ENCODE results near the gene QDPR.
A peak's percentile ranks its signal among the peaks of the same experiment; 100 is the strongest.

QDPR gene

GRCh38 chr4:17517664-17518063 lies 5.8 kb upstream of the QDPR start:
- no peak overlapping the region for H3K27ac ChIP-seq
- no peaks in the 10 kb centered on the region for H3K9me3 ChIP-seq (ENCODE audit: low read depth, low read length)
- H3K9ac ChIP-seq (ENCODE audit: insufficient read length), result no peak overlapping the region
- TF ChIP-seq EZH2 (IDR thresholded peaks at IDR 0.05), result no peak
- no peak for TF ChIP-seq FOXP2 (optimal IDR thresholded peaks at IDR 0.05; ENCODE audit: control extremely low read depth, extremely low read length, insufficient read depth)
- no peak for TF ChIP-seq POLR2AphosphoS5 (IDR thresholded peaks at IDR 0.05; ENCODE audit: borderline replicate concordance, low read depth, low read length)
- DNase-seq (ENCODE audit: low read depth, low spot score), result no peak
- H3K36me3 ChIP-seq (ENCODE audit: insufficient read depth, low read length), result no peaks in the 10 kb centered on the region
- no peak overlapping the region for H3K4me3 ChIP-seq

GRCh38 chr4:17516980-17517379 lies 5.1 kb upstream of the QDPR start:
- H3K27ac ChIP-seq, result no peak overlapping the region
- DNase-seq (ENCODE audit: low read depth, low spot score), result no peak
- TF ChIP-seq FOXP2 (optimal IDR thresholded peaks at IDR 0.05; ENCODE audit: control extremely low read depth, extremely low read length, insufficient read depth), result no peak
- no peak for TF ChIP-seq POLR2AphosphoS5 (IDR thresholded peaks at IDR 0.05; ENCODE audit: borderline replicate concordance, low read depth, low read length)
- no peak for TF ChIP-seq EZH2 (IDR thresholded peaks at IDR 0.05)
- no peak overlapping the region for H3K4me3 ChIP-seq
- no peak overlapping the region for H3K9ac ChIP-seq (ENCODE audit: insufficient read length)
- no peaks in the 10 kb centered on the region for H3K36me3 ChIP-seq (ENCODE audit: insufficient read depth, low read length)
- no peaks in the 10 kb centered on the region for H3K9me3 ChIP-seq (ENCODE audit: low read depth, low read length)

- Histone ChIP-seq H3K36me3 (ENCODE audit: insufficient read depth, low read length) (no peaks in the 10 kb centered on the region), H3K9me3 (ENCODE audit: low read depth, low read length) (no peaks in the 10 kb centered on the region), H3K9ac (ENCODE audit: insufficient read length) (no peak overlapping the region), H3K4me3 (no peak overlapping the region), H3K27ac (no peak overlapping the region)
- DNase-seq (ENCODE audit: low read depth, low spot score), result no peak
- no peak for TF ChIP-seq FOXP2 (optimal IDR thresholded peaks at IDR 0.05; ENCODE audit: control extremely low read depth, extremely low read length, insufficient read depth)
- no peak for TF ChIP-seq POLR2AphosphoS5 (IDR thresholded peaks at IDR 0.05; ENCODE audit: borderline replicate concordance, low read depth, low read length)
- no peak for TF ChIP-seq EZH2 (IDR thresholded peaks at IDR 0.05)
These were observed 3.8 kb upstream of the QDPR start for GRCh38 chr4:17515445-17516407.

GRCh38 chr4:17514865-17515264 lies 3.0 kb upstream of the QDPR start, which contains the start of gene CLRN2:
Gene CLRN2, plus strand, starts transcription at chr4:17515165. Its CDS starts 102 bp downstream, at chr4:17515267.
- H3K9me3 ChIP-seq (ENCODE audit: low read depth, low read length), result no peaks in the 10 kb centered on the region
- no peak within 1 kb of the TSS for H3K9ac ChIP-seq (ENCODE audit: insufficient read length)
- H3K27ac ChIP-seq, result no peak within 1 kb of the TSS
- H3K4me3 ChIP-seq, result no peak within 1 kb of the TSS
- H3K36me3 ChIP-seq (ENCODE audit: insufficient read depth, low read length), result no peaks in the 10 kb centered on the region
- TF ChIP-seq POLR2AphosphoS5 (IDR thresholded peaks at IDR 0.05; ENCODE audit: borderline replicate concordance, low read depth, low read length) (no peak), FOXP2 (optimal IDR thresholded peaks at IDR 0.05; ENCODE audit: control extremely low read depth, extremely low read length, insufficient read depth) (no peak), EZH2 (IDR thresholded peaks at IDR 0.05) (no peak)
- no peak for DNase-seq (ENCODE audit: low read depth, low spot score)

GRCh38 chr4:17512973-17513665 lies 1.2 kb upstream of the QDPR start:
- Histone ChIP-seq H3K36me3 (ENCODE audit: insufficient read depth, low read length) (no peaks in the 10 kb centered on the region), H3K4me3 (no peak overlapping the region), H3K9me3 (ENCODE audit: low read depth, low read length) (no peaks in the 10 kb centered on the region), H3K27ac (no peak overlapping the region), H3K9ac (ENCODE audit: insufficient read length) (no peak overlapping the region)
- no peak for DNase-seq (ENCODE audit: low read depth, low spot score)
- TF ChIP-seq FOXP2 (optimal IDR thresholded peaks at IDR 0.05; ENCODE audit: control extremely low read depth, extremely low read length, insufficient read depth), result no peak
- no peak for TF ChIP-seq POLR2AphosphoS5 (IDR thresholded peaks at IDR 0.05; ENCODE audit: borderline replicate concordance, low read depth, low read length)
- no peak for TF ChIP-seq EZH2 (IDR thresholded peaks at IDR 0.05)

GRCh38 chr4:17511509-17511949 lies 361 bp downstream of the QDPR start:
- no peak overlapping the region for H3K27ac ChIP-seq
- H3K9ac ChIP-seq (ENCODE audit: insufficient read length), result peak overlapping the region; percentile 72
- no peaks in the 10 kb centered on the region for H3K36me3 ChIP-seq (ENCODE audit: insufficient read depth, low read length)
- DNase-seq (ENCODE audit: low read depth, low spot score), result no peak
- peak overlapping the region; percentile 80 for H3K4me3 ChIP-seq
- no peaks in the 10 kb centered on the region for H3K9me3 ChIP-seq (ENCODE audit: low read depth, low read length)
- no peak for TF ChIP-seq POLR2AphosphoS5 (IDR thresholded peaks at IDR 0.05; ENCODE audit: borderline replicate concordance, low read depth, low read length)
- no peak for TF ChIP-seq FOXP2 (optimal IDR thresholded peaks at IDR 0.05; ENCODE audit: control extremely low read depth, extremely low read length, insufficient read depth)
- TF ChIP-seq EZH2 (IDR thresholded peaks at IDR 0.05), result no peak

GRCh38 chr4:17511051-17511450 lies 839 bp downstream of the QDPR start:
- DNase-seq (ENCODE audit: low read depth, low spot score), result no peak
- TF ChIP-seq EZH2 (IDR thresholded peaks at IDR 0.05), result no peak
- no peak for TF ChIP-seq FOXP2 (optimal IDR thresholded peaks at IDR 0.05; ENCODE audit: control extremely low read depth, extremely low read length, insufficient read depth)
- TF ChIP-seq POLR2AphosphoS5 (IDR thresholded peaks at IDR 0.05; ENCODE audit: borderline replicate concordance, low read depth, low read length), result no peak
- Histone ChIP-seq H3K9ac (ENCODE audit: insufficient read length) (no peak overlapping the region), H3K4me3 (peak overlapping the region; percentile 80), H3K36me3 (ENCODE audit: insufficient read depth, low read length) (no peaks in the 10 kb centered on the region), H3K27ac (no peak overlapping the region), H3K9me3 (ENCODE audit: low read depth, low read length) (no peaks in the 10 kb centered on the region)

- H3K36me3 ChIP-seq (ENCODE audit: insufficient read depth, low read length), result no peaks in the 10 kb centered on the region
- DNase-seq (ENCODE audit: low read depth, low spot score), result no peak
- no peak overlapping the region for H3K9ac ChIP-seq (ENCODE audit: insufficient read length)
- no peaks in the 10 kb centered on the region for H3K9me3 ChIP-seq (ENCODE audit: low read depth, low read length)
- TF ChIP-seq EZH2 (IDR thresholded peaks at IDR 0.05), result no peak
- no peak for TF ChIP-seq FOXP2 (optimal IDR thresholded peaks at IDR 0.05; ENCODE audit: control extremely low read depth, extremely low read length, insufficient read depth)
- TF ChIP-seq POLR2AphosphoS5 (IDR thresholded peaks at IDR 0.05; ENCODE audit: borderline replicate concordance, low read depth, low read length), result no peak
- H3K4me3 ChIP-seq, result no peak overlapping the region
- no peak overlapping the region for H3K27ac ChIP-seq
These were observed 1.3 kb downstream of the QDPR start for GRCh38 chr4:17510582-17510981.

All from SK-N-MC (cell line).